SU-DHL-6 (cell line): ENCODE data around the gene NSDHL.

Experiments used
- H2AFZ ChIP-seq: fragments of 200-600 bp; sonication (generic); 2 replicates; pipeline ENCODE4 v1.6.1; 2014; ENCODE audit warnings: low read depth, mild to moderate bottlenecking, moderate library complexity, mixed read lengths, antibody characterized with exemption, low read length; ENCODE audit not compliant: severe bottlenecking
- H3F3A ChIP-seq: fragments of 200-600 bp; shearing (Covaris generic); 2 replicates; pipeline ENCODE4 v1.6.0; 2016; ENCODE audit warnings: antibody characterized with exemption, mild to moderate bottlenecking; ENCODE audit not compliant: insufficient read depth
- H3K27ac ChIP-seq: fragments of 200-600 bp; sonication (generic); 2 replicates; pipeline ENCODE4 v1.5.1; 2016; ENCODE audit warnings: low read depth, mild to moderate bottlenecking, low read length, moderate library complexity, mixed read lengths
- H3K27me3 ChIP-seq: fragments of 200-600 bp; sonication (generic), shearing (Covaris generic); 2 replicates; pipeline ENCODE4 v1.6.0; 2014; ENCODE audit warnings: mild to moderate bottlenecking, low read length
- H3K36me3 ChIP-seq: fragments of 200-600 bp; sonication (generic); 2 replicates; pipeline ENCODE4 v1.6.1; 2014; ENCODE audit warnings: mild to moderate bottlenecking, low read length, mixed read lengths
- H3K4me2 ChIP-seq: fragments of 300-600, 200-600 bp; shearing (Covaris generic), sonication (generic); 2 replicates; pipeline ENCODE4 v1.6.0; 2014; ENCODE audit warnings: low read length, low read depth, mild to moderate bottlenecking; ENCODE audit not compliant: poor library complexity, severe bottlenecking
- H3K4me3 ChIP-seq: fragments of 200-600 bp; sonication (generic); 2 replicates; pipeline ENCODE4 v1.5.1; 2014; ENCODE audit warnings: antibody characterized with exemption, low read length, mild to moderate bottlenecking, mixed read lengths; ENCODE audit not compliant: insufficient read depth, poor library complexity, severe bottlenecking
- H3K79me2 ChIP-seq: fragments of 200-600 bp; sonication (generic); 2 replicates; pipeline ENCODE4 v1.6.1; 2014; ENCODE audit warnings: mild to moderate bottlenecking, low read length, moderate library complexity; ENCODE audit not compliant: insufficient read depth
- H3K9ac ChIP-seq: fragments of 200-600 bp; sonication (generic); 2 replicates; pipeline ENCODE4 v1.7.0; 2014; ENCODE audit warnings: mild to moderate bottlenecking, low read length
- H3K9me2 ChIP-seq: fragments of 200-600 bp; sonication (generic); replicated peaks from 2 replicates; pipeline ENCODE4 v1.6.1; 2014; ENCODE audit warnings: low read length; ENCODE audit not compliant: insufficient read depth
- H3K9me3 ChIP-seq: fragments of 200-600 bp; sonication (generic); 2 replicates; pipeline ENCODE4 v1.6.1; 2014; ENCODE audit warnings: low read length, mixed read lengths; ENCODE audit not compliant: insufficient read depth
- H4K20me1 ChIP-seq: fragments of 200-600 bp; sonication (generic); 2 replicates; pipeline ENCODE4 v1.6.1; 2014; ENCODE audit warnings: low read depth, mild to moderate bottlenecking, antibody characterized with exemption, low read length, moderate library complexity, mixed read lengths
- EZH2phosphoT487 ChIP-seq: fragments of 200-600 bp; sonication (generic), shearing (Covaris generic); conservative IDR thresholded peaks from 2 replicates; pipeline ENCODE4 v1.6.1; 2018; ENCODE audit warnings: mild to moderate bottlenecking, antibody characterized with exemption, low read length, moderate library complexity, mixed read lengths
- TF ChIP-seq, protein P1 (sequence below): fragments of 200-600 bp; sonication (generic); IDR thresholded peaks from one replicate; pipeline ENCODE4 v1.5.1; 2017; ENCODE audit warnings: antibody characterized with exemption, mild to moderate bottlenecking, low read length, moderate library complexity; ENCODE audit not compliant: insufficient read depth, poor library complexity, severe bottlenecking

Gene NSDHL

DNA sequence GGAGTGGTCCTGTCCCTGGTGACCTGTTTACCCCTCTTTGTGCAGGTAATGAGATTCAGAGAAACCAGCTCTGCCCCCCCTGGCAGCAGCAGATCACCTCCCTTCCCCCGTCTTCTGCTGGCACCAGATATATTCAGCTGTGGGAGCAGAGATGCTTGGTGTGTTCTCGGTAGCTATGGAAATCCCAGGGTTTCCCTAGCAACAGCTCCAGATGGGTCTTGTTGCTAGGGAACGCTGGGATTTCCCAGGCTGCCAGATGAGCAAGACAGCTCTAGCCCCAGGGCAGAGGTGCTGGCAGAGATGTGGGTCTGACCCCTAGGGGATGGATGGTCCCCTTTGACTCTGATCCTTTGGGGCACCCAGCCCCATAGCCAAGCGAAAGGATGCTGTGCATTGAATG lies 20.5 kb upstream of the NSDHL start:
- no peak for TF ChIP-seq EZH2phosphoT487
- TF ChIP-seq, protein P1, sequence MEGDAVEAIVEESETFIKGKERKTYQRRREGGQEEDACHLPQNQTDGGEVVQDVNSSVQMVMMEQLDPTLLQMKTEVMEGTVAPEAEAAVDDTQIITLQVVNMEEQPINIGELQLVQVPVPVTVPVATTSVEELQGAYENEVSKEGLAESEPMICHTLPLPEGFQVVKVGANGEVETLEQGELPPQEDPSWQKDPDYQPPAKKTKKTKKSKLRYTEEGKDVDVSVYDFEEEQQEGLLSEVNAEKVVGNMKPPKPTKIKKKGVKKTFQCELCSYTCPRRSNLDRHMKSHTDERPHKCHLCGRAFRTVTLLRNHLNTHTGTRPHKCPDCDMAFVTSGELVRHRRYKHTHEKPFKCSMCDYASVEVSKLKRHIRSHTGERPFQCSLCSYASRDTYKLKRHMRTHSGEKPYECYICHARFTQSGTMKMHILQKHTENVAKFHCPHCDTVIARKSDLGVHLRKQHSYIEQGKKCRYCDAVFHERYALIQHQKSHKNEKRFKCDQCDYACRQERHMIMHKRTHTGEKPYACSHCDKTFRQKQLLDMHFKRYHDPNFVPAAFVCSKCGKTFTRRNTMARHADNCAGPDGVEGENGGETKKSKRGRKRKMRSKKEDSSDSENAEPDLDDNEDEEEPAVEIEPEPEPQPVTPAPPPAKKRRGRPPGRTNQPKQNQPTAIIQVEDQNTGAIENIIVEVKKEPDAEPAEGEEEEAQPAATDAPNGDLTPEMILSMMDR, result no peak
- Histone ChIP-seq H3K27me3 (no peaks in the 10 kb centered on the region), H3K9me3 (no peaks in the 10 kb centered on the region), H3K4me3 (no peak overlapping the region), H3K27ac (no peak overlapping the region), H3K4me2 (no peak overlapping the region), H3K79me2 (no peaks in the 10 kb centered on the region), H3F3A (no peaks in the 10 kb centered on the region), H3K9me2 (no peaks in the 10 kb centered on the region), H3K36me3 (no peaks in the 10 kb centered on the region), H2AFZ (no peak overlapping the region), H3K9ac (no peak overlapping the region), H4K20me1 (no peaks in the 10 kb centered on the region)

DNA sequence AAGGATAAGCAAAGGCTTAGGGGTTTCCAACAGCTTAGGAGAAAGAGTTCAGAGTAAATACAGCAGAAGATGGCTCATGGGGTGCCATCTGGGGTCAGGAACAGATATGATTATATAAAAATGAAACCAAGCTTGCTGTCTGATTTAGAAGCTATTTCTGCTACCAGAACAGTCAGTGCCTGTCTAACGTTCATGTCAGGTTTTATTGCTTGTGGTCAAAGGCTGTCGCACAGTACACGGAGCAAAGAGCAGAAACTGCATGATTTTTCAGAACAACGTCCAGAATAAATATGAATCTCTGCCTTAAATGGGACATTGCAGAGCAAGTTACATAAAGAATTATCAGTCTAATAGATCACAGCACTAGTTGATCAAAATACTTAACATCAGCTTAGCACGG lies 17.7 kb upstream of the NSDHL start:
- Histone ChIP-seq H4K20me1 (no peaks in the 10 kb centered on the region), H2AFZ (no peak overlapping the region), H3F3A (no peaks in the 10 kb centered on the region), H3K4me3 (no peak overlapping the region), H3K36me3 (no peaks in the 10 kb centered on the region), H3K79me2 (no peaks in the 10 kb centered on the region), H3K4me2 (no peak overlapping the region), H3K9ac (no peak overlapping the region), H3K27me3 (no peaks in the 10 kb centered on the region), H3K9me2 (no peaks in the 10 kb centered on the region), H3K9me3 (no peaks in the 10 kb centered on the region), H3K27ac (no peak overlapping the region)
- TF ChIP-seq EZH2phosphoT487, result no peak
- TF ChIP-seq, protein P1, result no peak

DNA sequence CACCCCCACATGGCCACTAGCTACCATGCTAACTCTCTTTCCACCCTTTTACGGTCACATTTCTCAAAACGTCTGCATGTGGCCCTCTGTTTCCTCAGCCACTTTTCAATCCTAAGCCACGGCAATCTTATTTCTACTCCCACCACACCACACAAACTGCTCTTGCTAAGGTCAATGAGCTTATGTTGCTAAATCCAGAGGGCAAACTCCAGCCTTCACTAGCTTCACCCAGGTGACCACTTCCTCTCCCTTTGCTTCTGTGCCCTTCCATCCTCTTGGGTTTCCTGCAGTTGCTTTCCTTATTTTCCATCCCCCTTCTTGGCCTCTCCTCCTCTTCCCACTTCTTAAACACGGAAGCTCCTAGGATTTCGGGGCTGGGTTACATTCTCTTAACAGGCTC lies 16.8 kb upstream of the NSDHL start:
- H3K27me3 ChIP-seq, result no peaks in the 10 kb centered on the region
- no peaks in the 10 kb centered on the region for H3K9me2 ChIP-seq
- H3F3A ChIP-seq, result no peaks in the 10 kb centered on the region
- H2AFZ ChIP-seq, result no peak overlapping the region
- no peak overlapping the region for H3K9ac ChIP-seq
- H3K4me3 ChIP-seq, result no peak overlapping the region
- H3K4me2 ChIP-seq, result no peak overlapping the region
- no peaks in the 10 kb centered on the region for H3K9me3 ChIP-seq
- no peak overlapping the region for H3K27ac ChIP-seq
- TF ChIP-seq, protein P1, result no peak
- no peak for TF ChIP-seq EZH2phosphoT487
- no peaks in the 10 kb centered on the region for H3K79me2 ChIP-seq
- H3K36me3 ChIP-seq, result no peaks in the 10 kb centered on the region
- H4K20me1 ChIP-seq, result no peaks in the 10 kb centered on the region
